Endothelial cell of umbilical vein (primary cell): ENCODE measurements around the gene CRYBG2. TPM values are rescaled to one million over a fixed set of nuclear protein-coding genes. Genes with fewer than 3 reads are reported as not detected.

Source experiments
- BruUV-seq: library from RNA; stranded (reverse); fragments of 400-500 nt; replicated peaks from 2 replicates; lab custom pipeline; 2021; lab: Mats Ljungman, UMichigan
- CTCF ChIA-PET: fragments of 300-600, 350-600 bp; sonication (Branson Sonifier 250); formaldehyde crosslinking; loops from one replicate; lab custom pipeline; 2021; ENCODE audit warnings: antibody characterized with exemption, inconsistent platforms; lab: Charles Lee
- POLR2A ChIA-PET: fragments of 300-600, 350-600 bp; sonication (Branson Sonifier 250); formaldehyde crosslinking; loops from one replicate; lab custom pipeline; 2021; ENCODE audit warnings: antibody characterized with exemption, inconsistent platforms; lab: Charles Lee
- DNase-seq: peaks from one replicate; pipeline ENCODE4 v3.0.0-alpha.2; 2011; ENCODE audit warnings: low read depth, low spot score
- FAIRE-seq: peaks from 2 replicates; lab custom pipeline; 2011; peaks lifted over from hg19 to GRCh38; lab: Jason Lieb, UNC
- H2AFZ ChIP-seq: 2 replicates; pipeline ENCODE4 v1.6.0; 2012; ENCODE audit warnings: low read depth, low read length, control low read depth, inconsistent platforms
- H3K27ac ChIP-seq: 2 replicates; pipeline ENCODE4 v1.5.1; 2011; ENCODE audit warnings: low read depth, mild to moderate bottlenecking, control low read depth, low read length, moderate library complexity; ENCODE audit not compliant: insufficient read depth
- H3K27me3 ChIP-seq, 2 experiments: 2 replicates each; pipeline versions ENCODE4 v1.6.0 to v1.6.1; 2011; ENCODE audit warnings: low read length in 2 of 2, mixed read lengths in 1 of 2; ENCODE audit not compliant: control insufficient read depth in 2 of 2, insufficient read depth in 2 of 2
- H3K36me3 ChIP-seq, 2 experiments: 2 replicates in 1 of 2; 3 replicates in 1 of 2; pipeline ENCODE4 v1.5.1; 2011; ENCODE audit warnings: low read length in 2 of 2, mild to moderate bottlenecking in 1 of 2, moderate library complexity in 1 of 2; ENCODE audit not compliant: control insufficient read depth in 2 of 2, insufficient read depth in 2 of 2; ENCODE audit errors: extremely low read depth in 1 of 2
- H3K4me1 ChIP-seq: 3 replicates; pipeline ENCODE4 v1.5.1; 2011; ENCODE audit warnings: mild to moderate bottlenecking, low read length; ENCODE audit not compliant: control insufficient read depth, insufficient read depth; ENCODE audit errors: extremely low read depth
- H3K4me2 ChIP-seq: 2 replicates; pipeline ENCODE4 v1.6.1; 2011; ENCODE audit warnings: low read length, control low read depth, mixed read lengths; ENCODE audit not compliant: insufficient read depth
- H3K4me3 ChIP-seq, 3 experiments: fragments of 200-600 bp in 1 of 3; sonication (generic), shearing (Covaris generic) in 1 of 3; replicated peaks in 1 of 3; 2 replicates each; pipeline ENCODE4 v1.5.1; 2011 to 2016; ENCODE audit warnings: control low read depth in 3 of 3, low read length in 3 of 3, mild to moderate bottlenecking in 2 of 3, inconsistent platforms in 1 of 3, low read depth in 1 of 3, moderate library complexity in 1 of 3; ENCODE audit not compliant: insufficient read depth in 1 of 3
- H3K79me2 ChIP-seq: 2 replicates; pipeline ENCODE4 v1.6.0; 2012; ENCODE audit warnings: low read length, inconsistent platforms; ENCODE audit not compliant: control insufficient read depth, insufficient read depth
- H3K9ac ChIP-seq: replicated peaks from 2 replicates; pipeline ENCODE3; 2011; ENCODE audit warnings: low read length, control low read depth; ENCODE audit not compliant: insufficient read depth; ENCODE audit errors: extremely low read depth
- H3K9me1 ChIP-seq: replicated peaks from 3 replicates; pipeline ENCODE4 v1.6.0; 2011; ENCODE audit warnings: mild to moderate bottlenecking, low read length; ENCODE audit not compliant: control insufficient read depth, insufficient read depth; ENCODE audit errors: extremely low read depth
- H3K9me3 ChIP-seq: replicated peaks from 2 replicates; pipeline ENCODE4 v1.5.1; 2012; ENCODE audit warnings: low read length, inconsistent platforms; ENCODE audit not compliant: control insufficient read depth, insufficient read depth
- H4K20me1 ChIP-seq: replicated peaks from 2 replicates; pipeline ENCODE3; 2011; ENCODE audit warnings: mild to moderate bottlenecking, low read length; ENCODE audit not compliant: control insufficient read depth, insufficient read depth; ENCODE audit errors: extremely low read depth
- CTCF ChIP-seq, 2 donors: IDR thresholded peaks; 1 replicate in 1 of 2; 2 replicates in 1 of 2; pipeline ENCODE4 v1.5.1; 2011; ENCODE audit warnings: low read length in 2 of 2, mild to moderate bottlenecking in 2 of 2, moderate library complexity in 2 of 2, control low read depth in 1 of 2, inconsistent platforms in 1 of 2, low read depth in 1 of 2; ENCODE audit not compliant: insufficient read depth in 1 of 2; ENCODE audit errors: extremely low read depth in 1 of 2
- EZH2 ChIP-seq: IDR thresholded peaks from 2 replicates; pipeline ENCODE4 v1.6.1; 2012; ENCODE audit warnings: borderline replicate concordance, low read depth, mild to moderate bottlenecking, moderate library complexity, low read length, inconsistent platforms; ENCODE audit not compliant: severe bottlenecking
- FOS ChIP-seq: IDR thresholded peaks from 2 replicates; pipeline ENCODE4 v1.6.1; 2011; ENCODE audit warnings: mild to moderate bottlenecking, low read length, moderate library complexity, borderline replicate concordance; ENCODE audit not compliant: insufficient read depth
- GATA2 ChIP-seq: IDR thresholded peaks from 2 replicates; pipeline ENCODE4 v1.7.0; 2011; ENCODE audit warnings: low read depth, mild to moderate bottlenecking, moderate library complexity, mixed read lengths, low read length; ENCODE audit not compliant: insufficient read length, insufficient read depth
- JUN ChIP-seq: IDR thresholded peaks from 2 replicates; pipeline ENCODE4 v1.6.1; 2011; ENCODE audit warnings: borderline replicate concordance, low read depth; ENCODE audit not compliant: insufficient read length, insufficient read depth
- MAX ChIP-seq: IDR thresholded peaks from 2 replicates; pipeline ENCODE4 v1.6.1; 2011; ENCODE audit not compliant: insufficient read depth, insufficient read length
- MYC ChIP-seq: IDR thresholded peaks from one replicate; pipeline ENCODE4 v1.6.1; 2011; ENCODE audit warnings: mild to moderate bottlenecking, low read depth, low read length
- POLR2A ChIP-seq: IDR thresholded peaks from 2 replicates; pipeline ENCODE4 v1.6.1; 2012; ENCODE audit warnings: low read depth, mild to moderate bottlenecking, control low read depth, low read length
- POLR2AphosphoS5 ChIP-seq: IDR thresholded peaks from 2 replicates; pipeline ENCODE4 v1.6.1; 2012; ENCODE audit warnings: low read depth, mild to moderate bottlenecking, control low read depth, low read length, moderate library complexity; ENCODE audit not compliant: insufficient read depth
- dilution Hi-C: fragments of 300-500 bp; cut with MboI; formaldehyde crosslinking; loops from one replicate; pipeline ENCODE4 v1.15.0; 2019; ENCODE audit warnings: low sequenced_read_pairs; ENCODE audit not compliant: extremely low pct_ligation_motif_present
- intact Hi-C: fragments of 100-400 bp; cut with micrococcal nuclease; formaldehyde crosslinking; loops from one replicate; pipeline ENCODE4 v1.10.0; 2022
- polyA plus RNA-seq, 4 experiments: library from polyadenylated mRNA; depleted of rRNA in 3 of 4; stranded (reverse) in 3 of 4; unstranded in 1 of 4; fragments of >200 nt; gene quantifications; 2 replicates each; pipeline versions ENCODE4 v1.2.1 to v1.2.3, GENCODE V29; 2011 to 2012; ENCODE audit warnings: missing spikeins in 1 of 4
- total RNA-seq: library from RNA; stranded (reverse); gene quantifications from 2 replicates; pipeline ENCODE4 v1.2.3, GENCODE V29; 2021

The CRYBG2 gene
- total and polyA plus RNA-seq, 2 donors (not counting 3 experiments of a cell fraction or from before 2014, with no cell fraction given): not detected

GRCh38 chr1:26281091-26281958 lies 72.6 kb downstream of the CRYBG2 start:
- Histone ChIP-seq H4K20me1 (no peaks in the 10 kb centered on the region), H3K4me1 (peaks cover 46% of the 10 kb centered on the region), H3K9me1 (no peaks in the 10 kb centered on the region), H3K79me2 (peaks cover 31% of the 10 kb centered on the region), H3K36me3 (peaks cover 3 to 10% of the 10 kb centered on the region in 2 experiments), H3K9ac (no peak overlapping the region), H3K27ac (no peak overlapping the region), H3K27me3 (no peaks in the 10 kb centered on the region), H3K4me3 (peak overlapping the region in 2 of 3 experiments; percentile 69 to 95), H3K9me3 (no peaks in the 10 kb centered on the region), H3K4me2 (peak overlapping the region; percentile 74), H2AFZ (no peak overlapping the region)
- intact Hi-C loops (no loop called here), dilution Hi-C loops (no loop called here)
- TF ChIP-seq EZH2 (no peak), POLR2AphosphoS5 (no peak), JUN (no peak), CTCF (IDR thresholded peaks at IDR 0.05; ENCODE audit: extremely low read depth in 1 of 2, insufficient read depth in 1 of 2, low read depth in 1 of 2, low read length in 2 of 2) (no peak), POLR2A (no peak), MAX (no peak), GATA2 (no peak), FOS (no peak), MYC (no peak)
- no peak for DNase-seq
- POLR2A ChIA-PET: no interaction called here
- no peak for FAIRE-seq
- BruUV-seq: TSS peak; percentile 90
- CTCF ChIA-PET: interaction anchor here (2.0 to 9.1 kb wide), 2 partner anchors 38 to 47 kb away, joined by 15 to 132 read pairs; partner anchors contain the start of genes CD52 and CEP85
